HG02885 (cell line): ENCODE data around the gene SHKBP1.
"Not testable (repeated sequence)": the region's sequence is repeated elsewhere in the genome, so short reads cannot be mapped to it uniquely, and the experiment has no call there.

ENCODE experiments used
- ATAC-seq: cut with Tn5 transposase; IDR thresholded peaks from one replicate; pipeline ENCODE4 v1.9.1; 2021; ENCODE audit warnings: mild to moderate bottlenecking; ENCODE audit not compliant: unreplicated experiment, poor library complexity

SHKBP1 gene

DNA sequence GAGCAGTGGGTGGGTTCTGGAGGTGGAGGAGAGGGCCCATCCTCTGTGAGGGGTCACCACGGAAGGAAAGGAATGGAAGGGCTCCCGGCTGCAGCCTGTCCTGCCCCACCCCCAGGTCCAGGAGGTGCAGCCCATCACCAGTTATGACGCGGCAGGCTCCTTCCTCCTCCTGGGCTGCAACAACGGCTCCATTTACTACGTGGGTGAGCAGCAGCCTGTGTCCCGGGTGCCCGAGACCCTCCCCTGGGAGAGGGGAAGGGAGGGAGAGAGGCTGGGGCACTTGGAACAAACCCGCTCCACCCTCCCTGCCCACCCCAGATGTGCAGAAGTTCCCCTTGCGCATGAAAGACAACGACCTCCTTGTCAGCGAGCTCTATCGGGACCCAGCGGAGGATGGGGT lies 6.6 kb downstream of the SHKBP1 start:
- ATAC-seq, result no peak

DNA sequence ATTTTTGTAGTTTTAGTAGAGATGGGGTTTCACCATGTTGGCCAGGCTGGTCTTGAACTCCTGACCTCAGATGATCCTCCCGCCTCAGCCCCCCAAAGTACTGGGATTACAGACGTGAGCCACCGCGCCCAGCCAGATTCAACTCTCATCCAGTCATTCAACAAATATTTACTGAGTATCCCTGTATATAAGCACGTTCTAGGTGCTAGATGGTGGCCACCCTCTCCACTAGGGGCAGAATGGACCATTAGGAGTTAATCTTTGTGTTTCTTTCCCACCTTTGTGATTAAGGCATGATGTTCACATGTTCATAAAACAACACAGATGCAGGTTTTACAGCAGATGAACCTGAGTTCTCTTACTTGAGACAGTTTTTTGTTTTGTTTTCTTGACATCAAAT lies 7.3 kb downstream of the SHKBP1 start:
- no peak for ATAC-seq

DNA sequence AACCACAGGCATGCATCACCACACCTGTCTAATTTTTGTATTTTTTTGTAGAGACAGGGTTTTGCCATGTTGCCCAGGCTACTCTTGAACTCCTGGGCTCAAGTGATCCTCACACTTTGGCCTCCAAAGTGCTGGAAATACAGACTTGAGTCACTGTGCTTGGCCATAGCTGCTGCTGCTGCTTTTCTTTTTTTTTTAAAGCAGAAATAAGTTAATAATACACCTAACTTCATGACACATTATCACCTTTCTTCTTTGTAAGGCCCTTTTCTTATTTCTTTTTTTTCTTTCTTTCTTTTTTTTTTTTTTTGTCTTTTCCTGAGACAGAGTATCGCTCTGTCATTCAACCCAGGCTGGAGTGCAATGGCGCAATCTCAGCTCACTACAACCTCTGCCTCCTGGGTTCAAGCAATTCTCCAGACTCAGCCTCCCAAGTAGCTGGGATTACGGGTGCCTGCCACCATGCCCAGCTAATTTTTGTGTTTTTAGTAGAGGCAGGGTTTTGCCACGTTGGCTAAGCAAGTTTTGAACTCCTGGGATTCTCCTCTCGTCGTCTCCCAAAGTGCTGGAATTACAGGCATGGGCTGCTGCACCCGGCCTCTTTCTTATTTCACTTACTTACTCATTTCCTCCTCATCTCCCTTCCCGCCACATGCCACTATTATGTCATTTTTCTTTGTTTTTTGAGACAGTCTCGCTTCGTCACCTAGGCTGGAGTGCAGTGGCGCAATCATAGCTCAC lies 8.7 kb downstream of the SHKBP1 start:
- ATAC-seq, result no peak

DNA sequence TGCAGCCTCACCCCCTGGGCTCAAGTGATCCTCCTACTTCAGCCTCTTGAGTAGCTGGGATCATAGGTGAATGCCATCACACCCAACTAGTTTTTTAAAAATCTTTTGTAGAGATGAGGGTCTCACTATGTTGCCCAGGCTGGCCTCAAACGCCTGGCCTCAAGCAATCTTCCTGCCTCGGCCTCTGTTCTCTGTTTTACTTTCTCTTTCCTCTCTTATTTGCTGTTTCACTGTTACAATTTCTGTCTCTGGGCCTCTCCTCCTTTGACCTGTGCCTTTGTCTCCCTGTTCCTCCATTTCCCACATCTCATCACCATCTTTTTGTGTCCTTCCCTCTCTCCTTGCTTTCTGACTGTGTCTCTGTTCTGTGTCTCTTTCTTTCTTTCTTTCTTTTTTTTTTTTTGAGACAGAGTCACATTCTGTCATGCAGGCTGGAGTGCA lies 9.3 kb downstream of the SHKBP1 start:
- no peak for ATAC-seq

DNA sequence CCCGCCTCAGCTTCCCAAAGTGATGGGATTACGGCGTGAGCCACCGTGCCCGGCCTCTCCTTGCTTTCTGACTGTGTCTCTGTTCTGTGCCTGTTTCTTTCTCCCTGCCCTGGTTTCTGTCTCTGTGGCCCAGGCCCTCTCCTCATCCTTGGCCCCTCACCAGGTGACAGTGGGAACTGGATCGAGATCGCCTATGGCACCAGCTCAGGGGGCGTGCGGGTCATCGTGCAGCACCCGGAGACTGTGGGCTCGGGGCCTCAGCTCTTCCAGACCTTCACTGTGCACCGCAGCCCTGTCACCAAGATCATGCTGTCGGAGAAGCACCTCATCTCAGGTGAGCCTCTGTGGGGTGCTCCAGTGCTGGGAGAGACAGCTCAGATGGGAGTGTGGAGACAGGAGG lies 9.9 kb downstream of the SHKBP1 start:
- no peak for ATAC-seq

DNA sequence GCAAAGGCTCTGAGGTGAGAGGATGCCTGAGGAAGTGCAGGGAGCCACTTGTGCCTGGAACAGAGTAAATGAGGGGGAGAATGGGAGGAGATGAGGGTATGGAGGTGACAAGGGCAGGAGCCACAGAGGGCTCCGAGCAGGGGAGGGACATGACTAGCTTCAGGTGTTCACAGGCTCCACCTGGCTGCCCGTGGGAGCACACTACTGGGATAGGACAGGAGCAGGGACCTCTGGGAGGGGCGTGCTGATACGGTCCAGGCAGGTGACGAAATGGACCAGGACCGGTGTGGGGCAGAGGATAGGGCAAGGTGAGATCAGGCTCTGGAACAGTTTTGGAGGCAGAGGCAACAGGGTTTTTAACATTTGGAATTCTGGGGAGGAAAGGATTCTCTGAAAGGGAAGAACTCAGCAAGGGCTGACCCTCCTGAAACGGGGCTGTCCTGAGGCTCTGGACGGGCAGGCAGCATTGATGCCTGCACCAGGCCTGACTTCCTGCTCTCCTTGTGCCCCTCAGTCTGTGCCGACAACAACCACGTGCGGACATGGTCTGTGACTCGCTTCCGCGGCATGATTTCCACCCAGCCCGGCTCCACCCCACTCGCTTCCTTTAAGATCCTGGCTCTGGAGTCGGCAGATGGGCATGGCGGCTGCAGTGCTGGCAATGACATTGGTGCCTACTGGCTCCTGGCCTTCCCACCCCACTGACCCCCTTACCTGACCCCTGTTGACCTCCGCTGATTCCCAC lies 11.6 kb downstream of the SHKBP1 start:
- ATAC-seq, result no peak

DNA sequence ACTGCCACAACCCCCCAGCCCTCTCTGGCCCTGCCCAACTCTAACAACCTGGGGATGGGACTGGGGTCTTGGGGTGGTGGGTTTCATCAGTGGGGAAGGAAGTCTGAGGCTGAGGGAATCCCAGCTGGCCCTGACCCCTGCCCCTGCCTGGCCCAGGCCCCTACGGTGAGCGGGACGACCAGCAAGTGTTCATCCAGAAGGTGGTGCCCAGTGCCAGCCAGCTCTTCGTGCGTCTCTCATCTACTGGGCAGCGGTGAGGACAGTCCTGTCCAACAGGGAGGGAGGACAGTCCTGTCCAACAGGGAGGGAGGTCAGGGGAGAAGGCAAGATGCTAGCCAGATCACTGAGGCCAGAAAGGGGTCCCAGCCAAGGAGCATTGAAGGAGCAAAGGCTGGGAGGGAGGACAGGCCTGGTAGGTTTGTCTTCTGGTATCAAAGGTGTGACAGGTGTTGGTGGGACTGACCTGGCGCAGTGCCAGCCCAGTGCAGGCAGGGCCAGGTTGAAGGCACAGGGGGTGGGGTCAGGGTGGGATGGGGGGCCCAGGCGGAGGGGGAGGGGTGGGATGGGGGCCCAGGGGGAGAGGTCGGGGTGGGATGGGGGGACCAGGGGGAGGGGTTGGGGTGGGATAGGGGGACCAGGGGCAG lies 12.4 kb downstream of the SHKBP1 start:
- ATAC-seq, result no peak

DNA sequence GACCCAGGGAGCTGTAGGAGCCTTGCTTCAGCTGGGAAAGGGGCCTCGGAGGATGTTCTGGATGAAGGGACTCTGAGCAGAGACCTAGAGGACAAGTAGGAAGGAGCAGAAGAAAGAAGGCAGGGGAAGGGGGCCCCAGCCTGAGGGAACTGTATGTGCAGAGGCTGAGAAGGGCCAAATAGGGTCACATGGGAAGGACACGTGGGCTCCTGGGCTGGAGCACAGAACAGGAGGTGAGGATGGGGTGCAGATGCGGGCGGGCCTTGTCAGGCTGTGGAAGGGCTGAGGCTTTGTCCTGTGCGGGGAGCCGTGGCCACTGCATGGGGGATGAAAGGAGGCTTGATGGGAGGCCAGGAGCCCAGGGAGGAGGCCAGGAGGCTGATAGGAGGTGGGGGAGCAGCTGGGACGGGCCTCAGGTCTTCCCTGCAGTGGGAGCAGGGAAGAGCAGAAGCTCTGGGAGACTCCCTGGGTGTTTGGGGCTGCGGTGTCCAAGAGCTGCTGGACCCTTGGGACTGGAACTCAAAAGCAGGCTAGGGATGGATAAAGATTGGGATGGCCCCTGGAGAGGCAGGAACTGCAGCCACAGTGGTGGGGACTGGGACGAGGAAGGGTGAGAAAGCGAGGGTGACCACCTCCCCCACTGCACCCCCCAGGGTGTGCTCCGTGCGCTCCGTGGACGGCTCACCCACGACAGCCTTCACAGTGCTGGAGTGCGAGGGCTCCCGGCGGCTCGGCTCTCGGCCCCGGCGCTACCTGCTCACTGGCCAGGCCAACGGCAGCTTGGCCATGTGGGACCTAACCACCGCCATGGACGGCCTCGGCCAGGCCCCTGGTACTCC lies 13.1 kb downstream of the SHKBP1 start:
- ATAC-seq, result no peak

DNA sequence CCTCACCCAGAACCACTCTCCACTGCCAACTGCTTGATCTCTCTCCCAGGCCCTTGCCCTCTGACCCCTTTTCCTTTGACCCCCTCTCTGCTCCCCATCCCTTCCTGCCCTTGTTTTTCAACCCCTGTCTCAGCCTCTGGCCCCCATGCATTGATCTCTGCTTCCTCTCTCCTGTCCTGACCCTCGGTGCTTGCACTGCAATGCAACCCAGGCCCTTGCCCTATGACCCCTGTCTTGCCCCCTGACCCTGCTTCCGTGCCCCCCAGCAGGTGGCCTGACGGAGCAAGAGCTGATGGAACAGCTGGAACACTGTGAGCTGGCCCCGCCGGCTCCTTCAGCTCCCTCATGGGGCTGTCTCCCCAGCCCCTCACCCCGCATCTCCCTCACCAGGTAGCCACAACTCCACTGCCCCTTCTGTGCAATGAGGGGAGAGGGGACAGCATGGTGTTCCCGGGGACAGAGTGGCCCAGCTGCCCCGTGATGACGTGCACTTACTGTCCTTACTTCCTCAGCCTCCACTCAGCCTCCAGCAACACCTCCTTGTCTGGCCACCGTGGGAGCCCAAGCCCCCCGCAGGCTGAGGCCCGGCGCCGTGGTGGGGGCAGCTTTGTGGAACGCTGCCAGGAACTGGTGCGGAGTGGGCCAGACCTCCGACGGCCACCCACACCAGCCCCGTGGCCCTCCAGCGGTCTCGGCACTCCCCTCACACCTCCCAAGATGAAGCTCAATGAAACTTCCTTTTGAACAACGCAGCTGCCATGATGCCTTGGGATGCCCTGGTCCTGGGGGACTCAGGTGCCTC lies 14.0 kb downstream of the SHKBP1 start:
- no peak for ATAC-seq

DNA sequence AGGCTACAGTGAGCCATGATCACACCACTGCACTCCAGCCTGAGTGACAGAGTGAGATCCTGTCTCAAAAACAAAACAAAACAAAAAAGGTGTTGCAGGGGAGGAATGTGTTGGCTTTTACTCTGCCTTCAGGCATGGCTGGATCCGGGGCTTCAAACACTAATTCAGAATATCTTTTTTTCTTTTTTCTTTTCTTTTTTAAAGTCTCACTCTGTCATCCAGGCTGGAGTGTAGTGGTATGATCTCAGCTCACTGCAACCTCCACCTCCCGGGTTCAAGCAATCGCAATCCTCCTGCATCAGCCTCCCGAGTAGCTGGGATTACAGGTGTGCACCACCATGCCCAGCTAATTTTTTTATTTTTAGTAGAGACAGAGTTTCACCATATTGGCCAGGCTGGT lies 15.1 kb downstream of the SHKBP1 start:
- ATAC-seq, result not testable (repeated sequence)

DNA sequence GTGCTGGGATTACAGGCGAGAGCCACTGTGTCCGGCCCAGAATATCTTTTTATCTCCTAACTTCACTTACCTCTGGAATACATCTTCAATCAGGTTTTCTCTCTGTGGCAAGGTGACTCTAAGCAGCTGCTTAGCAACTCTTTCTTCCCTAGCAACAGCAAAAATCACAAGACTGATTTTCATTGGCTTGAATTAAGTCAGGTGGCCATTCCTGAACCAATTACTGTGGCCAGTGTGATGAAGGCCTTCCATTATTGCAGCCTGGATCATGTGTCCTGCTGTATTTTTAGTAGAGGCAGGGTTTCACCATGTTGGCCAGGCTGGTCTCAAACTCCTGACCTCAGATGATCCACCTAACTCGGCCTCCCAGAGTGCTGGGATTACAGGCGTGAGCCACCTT lies 15.5 kb downstream of the SHKBP1 start:
- no peak for ATAC-seq

DNA sequence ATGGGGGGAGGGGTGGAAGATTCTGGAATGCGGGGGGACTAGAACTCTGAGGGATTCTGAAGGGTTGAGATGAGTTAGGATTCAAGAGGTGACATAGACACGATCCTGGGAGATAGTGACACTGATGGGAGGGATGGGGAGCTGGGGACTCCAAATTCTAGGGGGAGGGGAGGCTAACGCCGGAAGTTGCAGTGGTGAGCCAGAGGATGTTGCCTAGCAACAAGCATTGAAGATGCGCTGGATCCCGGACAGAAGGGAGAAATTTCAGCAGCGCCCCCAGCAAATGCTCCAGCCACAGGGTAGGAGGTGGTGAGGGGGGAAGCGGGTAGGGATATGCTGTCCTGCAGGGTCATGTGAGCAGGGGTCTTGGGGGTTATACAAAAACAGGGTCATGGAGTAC lies 17.6 kb downstream of the SHKBP1 start:
- ATAC-seq, result no peak

DNA sequence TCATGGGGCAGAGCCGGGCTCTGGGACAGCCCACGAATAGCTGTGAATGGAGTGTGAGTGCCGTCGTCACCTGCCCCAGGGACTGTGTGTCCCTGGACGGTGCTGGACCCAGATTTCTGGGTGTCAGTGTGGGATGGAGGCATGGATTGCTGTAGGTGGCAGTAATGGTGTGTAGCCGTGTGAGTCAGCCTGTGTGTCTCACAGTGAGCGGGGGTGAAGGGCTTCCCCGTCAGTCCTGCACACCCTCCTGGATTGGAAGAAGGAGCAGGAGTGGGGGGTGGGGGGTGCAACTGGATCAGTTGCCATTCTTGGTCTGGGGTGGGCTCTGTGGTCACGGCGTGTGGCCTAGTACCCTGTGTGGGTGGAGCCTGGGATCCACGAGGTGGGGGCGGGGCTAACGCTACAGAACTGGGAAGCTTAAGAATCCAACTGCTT lies 18.0 kb downstream of the SHKBP1 start:
- no peak for ATAC-seq

DNA sequence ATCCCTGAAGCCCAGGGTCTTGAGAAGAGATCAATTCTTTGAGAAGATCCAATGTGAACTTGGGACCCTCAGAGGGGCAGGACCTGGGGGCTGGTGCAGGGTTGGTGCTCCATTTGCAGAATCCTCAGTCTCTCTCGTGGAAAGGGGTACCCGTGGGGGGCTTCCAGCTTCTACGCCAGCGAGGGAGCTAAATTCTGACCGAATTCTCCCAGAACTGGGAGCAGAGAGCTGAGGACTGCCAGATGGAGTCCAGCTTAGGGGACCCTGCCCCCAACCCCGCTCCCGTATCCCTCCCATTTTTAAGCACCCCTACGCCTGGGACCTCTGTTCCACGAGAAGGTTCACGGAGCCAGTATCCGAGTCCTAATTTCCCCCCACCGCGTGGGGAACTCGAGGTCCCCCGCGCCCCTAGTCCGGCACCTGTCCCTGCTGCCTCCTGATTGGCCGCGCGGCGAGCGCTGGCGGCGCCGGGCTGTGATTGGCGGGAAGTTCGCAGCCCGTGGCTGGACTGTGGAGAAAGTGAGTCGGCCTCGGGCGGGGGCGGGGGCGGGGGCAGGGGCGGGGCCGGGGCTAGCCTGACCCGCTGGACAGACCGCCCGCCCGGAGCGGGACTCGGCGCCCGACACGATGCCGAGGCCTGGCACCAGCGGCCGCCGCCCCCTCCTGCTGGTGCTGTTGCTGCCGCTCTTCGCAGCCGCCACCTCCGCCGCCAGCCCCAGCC lies 20.1 kb downstream of the SHKBP1 start:
- ATAC-seq, result no peak

DNA sequence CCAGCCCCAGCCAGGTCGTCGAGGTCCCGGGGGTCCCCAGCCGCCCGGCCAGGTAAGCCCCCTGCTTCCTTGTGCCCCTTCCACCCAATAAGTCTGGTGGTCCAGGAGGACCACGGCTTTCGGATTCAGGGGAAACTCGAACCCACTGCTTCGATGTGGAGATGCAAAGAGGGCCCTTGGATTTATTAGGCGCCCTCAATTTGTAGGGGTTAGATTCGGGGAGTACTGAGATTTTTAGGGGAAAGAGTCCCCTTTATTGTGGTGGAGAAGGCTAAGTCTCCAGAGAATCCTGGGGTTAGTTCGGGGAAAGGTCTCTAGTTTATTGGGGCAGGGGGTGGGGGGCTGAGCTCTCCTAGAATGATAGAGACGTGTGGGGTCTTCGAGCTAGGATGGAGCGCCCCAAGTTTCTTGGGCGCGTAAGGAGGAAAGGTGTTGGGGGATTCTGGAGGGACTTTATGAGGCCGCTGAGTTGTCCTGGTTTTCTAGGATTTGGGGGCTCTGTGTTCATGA lies 20.7 kb downstream of the SHKBP1 start:
- no peak for ATAC-seq

DNA sequence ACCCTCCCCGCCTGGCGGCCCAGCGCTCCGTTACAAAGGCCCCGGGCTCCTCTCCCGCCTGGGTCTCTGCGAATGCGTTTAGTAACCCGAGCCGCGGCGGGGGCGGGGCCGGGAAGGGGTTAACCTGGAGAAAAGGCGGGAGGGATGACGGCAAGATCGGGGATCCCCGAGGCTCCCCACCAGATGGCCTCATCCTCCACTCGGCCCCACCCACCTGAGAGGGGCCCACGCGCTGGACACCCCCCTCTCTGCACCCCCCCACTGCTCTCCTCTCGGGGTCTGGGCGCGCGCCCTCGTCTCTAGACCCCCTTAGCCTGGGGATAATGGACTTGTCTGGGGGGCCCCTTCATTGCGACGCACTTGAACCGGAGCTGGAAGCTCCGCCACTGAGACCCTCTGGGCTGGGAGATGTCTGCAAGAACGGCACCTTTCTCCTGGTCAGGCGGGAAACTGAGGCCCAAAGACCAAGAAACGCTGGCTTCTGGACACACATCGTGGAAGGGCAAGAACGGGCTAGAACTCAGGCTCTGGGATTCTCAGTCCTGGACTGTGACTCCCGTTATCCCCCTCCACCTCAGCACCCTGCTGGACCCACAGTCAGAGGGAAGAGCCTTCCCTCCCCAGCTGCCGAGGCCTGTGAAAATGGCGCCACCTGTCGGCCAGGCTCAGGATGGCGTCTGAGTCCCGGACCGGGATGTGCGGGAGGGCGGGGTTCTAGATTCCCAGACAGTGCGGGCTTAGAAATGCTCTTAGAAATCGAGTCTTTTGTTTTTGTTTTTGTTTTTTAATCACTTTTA lies 21.6 kb downstream of the SHKBP1 start:
- ATAC-seq, result peak; percentile 58

DNA sequence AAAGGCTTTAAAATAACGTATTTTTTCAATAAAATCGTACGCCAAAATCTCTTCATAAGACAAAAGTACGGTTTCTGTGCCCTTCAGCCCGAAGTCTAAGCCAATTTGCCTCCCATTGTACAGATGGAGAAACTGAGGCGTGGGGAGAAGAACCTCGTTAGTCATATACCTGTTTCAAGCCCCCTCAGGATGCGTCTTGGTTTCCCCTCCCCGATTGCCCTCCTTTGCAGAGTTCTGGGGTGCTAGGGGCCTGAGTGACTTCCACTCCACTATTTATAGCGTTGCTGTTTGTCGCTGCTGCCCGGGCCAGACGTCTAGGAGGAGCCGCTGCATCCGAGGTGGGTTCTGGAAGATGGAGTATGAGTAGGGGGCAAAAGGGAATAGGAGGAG lies 22.2 kb downstream of the SHKBP1 start:
- no peak for ATAC-seq

DNA sequence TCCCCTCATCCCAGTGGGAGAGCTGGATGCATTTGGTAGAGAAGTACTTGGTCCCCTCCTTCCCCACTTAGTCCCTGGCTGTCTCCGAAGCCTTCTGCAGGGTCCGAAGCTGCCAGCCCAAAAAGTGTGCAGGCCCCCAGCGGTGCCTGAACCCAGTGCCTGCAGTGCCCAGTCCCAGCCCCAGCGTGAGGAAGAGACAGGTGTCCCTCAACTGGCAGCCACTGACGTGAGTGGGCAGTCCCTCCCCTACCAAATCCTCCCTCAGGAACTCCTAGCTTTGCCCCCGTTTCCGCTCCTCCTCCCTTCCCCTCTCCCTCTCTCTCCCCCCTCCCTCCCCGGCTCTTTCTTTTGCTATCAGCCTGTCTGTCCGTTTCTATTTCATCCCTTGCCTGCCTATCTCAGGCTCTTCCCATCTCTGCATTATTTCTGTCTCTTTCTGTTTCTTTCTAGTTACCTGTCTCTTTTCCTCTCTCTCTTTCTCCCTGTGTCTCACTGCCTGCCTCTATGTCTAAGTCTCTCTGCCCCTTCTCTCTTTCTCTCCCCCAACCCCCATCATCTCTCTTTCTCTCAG lies 22.7 kb downstream of the SHKBP1 start:
- no peak for ATAC-seq
